ENCODE results near the gene MACROD2. TPM values are rescaled to one million over a fixed set of nuclear protein-coding genes. Genes with fewer than 3 reads are reported as not detected.

Gene MACROD2
- total RNA-seq, 1 experiment from 2014 or later, result 3.7 TPM

- ATAC-seq (no peak), DNase-seq (ENCODE audit: low read depth, low spot score) (no peak)
- no peak overlapping the region for H3K4me3 ChIP-seq (replicated peaks in 1 of 2; ENCODE audit: low read depth in 1 of 2, low read length in 2 of 2)
- no peak overlapping the region for H2AFZ ChIP-seq (ENCODE audit: low read depth, low read length, poor library complexity, severe bottlenecking)
- peaks cover 17% of the 10 kb centered on the region in 2 experiments; a peak in 2 of 4 replicates for H3K9me3 ChIP-seq (ENCODE audit: control insufficient read depth in 1 of 2, insufficient read depth in 1 of 2, low read depth in 1 of 2, low read length in 2 of 2)
- H3K9ac ChIP-seq (ENCODE audit: low read length), result no peak overlapping the region
- ChIA-PET POLR2A (no interaction called here), CTCF (no interaction called here), RAD21 (ENCODE audit: low non-redundant PET in 1 of 2, low total read pairs in 2 of 2, uncharacterized antibody in 2 of 2, unreplicated experiment in 2 of 2) (no interaction called here)
- H4K20me1 ChIP-seq (ENCODE audit: insufficient read depth), result no peaks in the 10 kb centered on the region
- H3K4me2 ChIP-seq (ENCODE audit: low read length), result no peak overlapping the region
- H3K27me3 ChIP-seq (ENCODE audit: insufficient read depth, low read length), result no peaks in the 10 kb centered on the region
- TF ChIP-seq POLR2AphosphoS5 (IDR thresholded peaks at IDR 0.05; ENCODE audit: low read depth, low read length), result no peak
- no peak for TF ChIP-seq TCF7L2 (IDR thresholded peaks at IDR 0.05; ENCODE audit: borderline replicate concordance, extremely low read depth, insufficient read depth, insufficient read length)
- no peak for TF ChIP-seq SRF (IDR thresholded peaks at IDR 0.05; ENCODE audit: low read depth)
- no peak for TF ChIP-seq ELF1 (IDR thresholded peaks at IDR 0.05; ENCODE audit: borderline replicate concordance, low read depth)
- no peak for TF ChIP-seq MAX (IDR thresholded peaks at IDR 0.05)
- no peak for TF ChIP-seq RAD21 (IDR thresholded peaks at IDR 0.05; ENCODE audit: low read depth)
- no peak for TF ChIP-seq YY1 (IDR thresholded peaks at IDR 0.05; ENCODE audit: extremely low read depth, insufficient replicate concordance, low read depth, low read length)
- no peak for TF ChIP-seq POLR2A (IDR thresholded peaks at IDR 0.05; ENCODE audit: borderline replicate concordance, extremely low read depth, insufficient read depth, insufficient read length)
- TF ChIP-seq ZNF274 (IDR thresholded peaks at IDR 0.05; ENCODE audit: low read depth, low read length), result no peak
- no peak for TF ChIP-seq ATF3 (IDR thresholded peaks at IDR 0.05)
- no peak for TF ChIP-seq EZH2 (IDR thresholded peaks at IDR 0.05)
- TF ChIP-seq CBX3 (IDR thresholded peaks at IDR 0.05; ENCODE audit: low read depth), result no peak
- no peak for TF ChIP-seq SP1 (IDR thresholded peaks at IDR 0.05; ENCODE audit: low read depth)
- no peak for TF ChIP-seq FOSL1 (IDR thresholded peaks at IDR 0.05; ENCODE audit: low read depth)
- TF ChIP-seq REST (IDR thresholded peaks at IDR 0.05; ENCODE audit: low read depth), result no peak
- no peak for TF ChIP-seq EZH2phosphoT487 (IDR thresholded peaks at IDR 0.05; ENCODE audit: borderline replicate concordance)
- no peak for TF ChIP-seq JUND (IDR thresholded peaks at IDR 0.05)
- no peaks in the 10 kb centered on the region for H3K4me1 ChIP-seq (ENCODE audit: control insufficient read depth in 1 of 2, insufficient read depth in 2 of 2, low read length in 2 of 2)
- no peaks in the 10 kb centered on the region for H3K36me3 ChIP-seq (ENCODE audit: control insufficient read depth in 1 of 2, insufficient read depth in 2 of 2, low read length in 2 of 2)
- no peaks in the 10 kb centered on the region for H3K9me2 ChIP-seq (ENCODE audit: insufficient read depth)
- H3K79me2 ChIP-seq (ENCODE audit: insufficient read depth, low read length), result no peaks in the 10 kb centered on the region
- intact Hi-C loops (cut with micrococcal nuclease), result no loop called here
- no peak overlapping the region for H3K27ac ChIP-seq (ENCODE audit: low read depth, low read length)
- no TSS peak for BruUV-seq (replicated peaks)
Observed at GRCh38 chr20:15561707-15562404, 1566.5 kb downstream of the MACROD2 start.

Data from HCT116 (cell line).